ENCODE data around the gene SLC4A4.

GRCh38 chr4:71380788-71381187 is 42.0 kb downstream of the SLC4A4 start:
- TF ChIP-seq CTCF (IDR thresholded peaks at IDR 0.05) = no peak
- TF ChIP-seq POLR2A (IDR thresholded peaks at IDR 0.05) = no peak
